HG03025 (cell line): Measurements from ENCODE around the gene LILRB2.
"Not testable (repeated sequence)": the region's sequence is repeated elsewhere in the genome, so short reads cannot be mapped to it uniquely, and the experiment has no call there.

Source experiments
- ATAC-seq: cut with Tn5 transposase; IDR thresholded peaks from one replicate; pipeline ENCODE4 v1.9.1; 2021; ENCODE audit warnings: mild to moderate bottlenecking, moderate library complexity; ENCODE audit not compliant: unreplicated experiment, low FRiP score

Gene LILRB2

GRCh38 chr19:54307389-54308020, 26.6 kb upstream of the LILRB2 start:
- ATAC-seq: no peak

- ATAC-seq: no peak
Observed at GRCh38 chr19:54305141-54305540, 24.2 kb upstream of the LILRB2 start.

GRCh38 chr19:54302257-54302656, 21.3 kb upstream of the LILRB2 start:
- ATAC-seq: no peak

GRCh38 chr19:54299515-54299914, 18.6 kb upstream of the LILRB2 start:
- no peak for ATAC-seq

- no peak for ATAC-seq
Observed at GRCh38 chr19:54299126-54299498, 18.2 kb upstream of the LILRB2 start.

GRCh38 chr19:54298357-54299125, 17.6 kb upstream of the LILRB2 start:
- ATAC-seq: no peak

GRCh38 chr19:54297759-54298305, 16.9 kb upstream of the LILRB2 start:
- ATAC-seq: no peak

GRCh38 chr19:54294539-54294938, 13.6 kb upstream of the LILRB2 start:
- ATAC-seq: no peak

GRCh38 chr19:54289160-54289559, 8.2 kb upstream of the LILRB2 start:
- ATAC-seq: not testable (repeated sequence)

GRCh38 chr19:54287456-54287855, 6.5 kb upstream of the LILRB2 start:
- ATAC-seq: no peak

GRCh38 chr19:54286283-54286682, 5.4 kb upstream of the LILRB2 start:
- ATAC-seq: not testable (repeated sequence)

GRCh38 chr19:54285427-54286056, 4.6 kb upstream of the LILRB2 start:
- not testable (repeated sequence) for ATAC-seq

- no peak for ATAC-seq
Observed at GRCh38 chr19:54282686-54283470, 2.0 kb upstream of the LILRB2 start.

- ATAC-seq: not testable (repeated sequence)
Observed at GRCh38 chr19:54281729-54282075, 792 bp upstream of the LILRB2 start.

GRCh38 chr19:54280441-54280840, 469 bp downstream of the LILRB2 start:
- ATAC-seq: not testable (repeated sequence)

- not testable (repeated sequence) for ATAC-seq
Observed at GRCh38 chr19:54280025-54280424, 885 bp downstream of the LILRB2 start.

GRCh38 chr19:54279406-54279962, 1.4 kb downstream of the LILRB2 start:
- no peak for ATAC-seq

GRCh38 chr19:54278571-54279195, 2.2 kb downstream of the LILRB2 start:
- not testable (repeated sequence) for ATAC-seq

- not testable (repeated sequence) for ATAC-seq
Observed at GRCh38 chr19:54278056-54278455, 2.9 kb downstream of the LILRB2 start.

GRCh38 chr19:54277111-54277615, 3.7 kb downstream of the LILRB2 start:
- ATAC-seq: not testable (repeated sequence)
